Coronary artery (tissue), 2 donors: ENCODE data around the gene ATP5IF1.

Experiments used
- DNase-seq: peaks from one replicate; pipeline ENCODE4 v3.0.0-alpha.2; 2017; ENCODE audit warnings: low spot score
- H3K27ac ChIP-seq, 2 donors: fragments of 200-600 bp; sonication (generic); one replicate each; pipeline ENCODE4 v1.5.1; 2016 to 2019
- H3K4me3 ChIP-seq: fragments of 200-600 bp; sonication (generic); 2 replicates; pipeline ENCODE4 v1.5.1; 2016; ENCODE audit warnings: mild to moderate bottlenecking, moderate library complexity
- CTCF ChIP-seq: fragments of 200-600 bp; sonication (generic); IDR thresholded peaks from one replicate; pipeline ENCODE4 v1.5.1; 2019; ENCODE audit warnings: antibody characterized with exemption

Gene ATP5IF1

GRCh38 chr1:28209700-28210099 is 26.2 kb upstream of the ATP5IF1 start:
- Histone ChIP-seq H3K4me3 (no peak overlapping the region), H3K27ac (no peak overlapping the region)
- DNase-seq = no peak
- no peak for TF ChIP-seq CTCF

DNA sequence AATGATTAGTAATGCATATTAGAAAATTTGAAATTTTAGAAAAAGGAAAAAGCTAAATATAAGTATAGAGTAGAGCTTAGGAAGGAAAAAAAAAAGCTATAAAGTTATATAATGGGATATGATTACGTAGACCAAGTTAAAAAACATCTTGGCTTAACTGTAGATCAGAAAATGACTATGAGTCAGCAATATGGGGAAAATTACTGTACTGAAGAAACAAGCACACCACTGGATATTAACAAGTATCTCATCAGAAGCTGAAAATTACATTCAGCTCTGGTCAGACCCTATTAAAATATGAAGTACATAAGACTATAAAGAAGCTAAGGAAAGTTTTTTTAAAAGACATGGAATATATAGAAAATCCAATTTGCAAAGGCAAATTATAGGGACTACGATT is 22.6 kb upstream of the ATP5IF1 start:
- no peak for DNase-seq
- no peak for TF ChIP-seq CTCF
- no peak overlapping the region for H3K27ac ChIP-seq
- H3K4me3 ChIP-seq = no peak overlapping the region

DNA sequence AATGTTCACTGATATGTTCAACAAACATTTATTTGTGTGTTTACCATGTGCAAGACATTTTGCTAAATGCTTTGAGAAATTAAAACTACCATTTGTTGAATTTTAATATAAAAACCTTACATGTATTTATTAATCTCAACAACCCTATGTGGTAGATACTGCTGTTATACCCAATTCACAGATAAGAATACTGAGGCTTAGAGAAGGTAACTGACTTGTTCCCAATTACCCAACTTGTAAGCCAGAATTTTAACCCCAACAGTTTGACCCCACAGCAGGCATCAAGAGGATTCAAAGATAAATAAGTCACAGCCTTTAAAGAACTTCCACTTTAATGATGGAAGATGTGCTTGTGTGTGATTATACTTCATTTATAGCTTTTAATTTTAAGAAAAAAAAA is 6.8 kb upstream of the ATP5IF1 start:
- no peak overlapping the region for H3K27ac ChIP-seq
- DNase-seq = no peak
- TF ChIP-seq CTCF = no peak
- H3K4me3 ChIP-seq = no peak overlapping the region

GRCh38 chr1:28229996-28230395 is 5.9 kb upstream of the ATP5IF1 start:
- no peak overlapping the region for H3K4me3 ChIP-seq
- no peak for DNase-seq
- no peak overlapping the region for H3K27ac ChIP-seq
- no peak for TF ChIP-seq CTCF

DNA sequence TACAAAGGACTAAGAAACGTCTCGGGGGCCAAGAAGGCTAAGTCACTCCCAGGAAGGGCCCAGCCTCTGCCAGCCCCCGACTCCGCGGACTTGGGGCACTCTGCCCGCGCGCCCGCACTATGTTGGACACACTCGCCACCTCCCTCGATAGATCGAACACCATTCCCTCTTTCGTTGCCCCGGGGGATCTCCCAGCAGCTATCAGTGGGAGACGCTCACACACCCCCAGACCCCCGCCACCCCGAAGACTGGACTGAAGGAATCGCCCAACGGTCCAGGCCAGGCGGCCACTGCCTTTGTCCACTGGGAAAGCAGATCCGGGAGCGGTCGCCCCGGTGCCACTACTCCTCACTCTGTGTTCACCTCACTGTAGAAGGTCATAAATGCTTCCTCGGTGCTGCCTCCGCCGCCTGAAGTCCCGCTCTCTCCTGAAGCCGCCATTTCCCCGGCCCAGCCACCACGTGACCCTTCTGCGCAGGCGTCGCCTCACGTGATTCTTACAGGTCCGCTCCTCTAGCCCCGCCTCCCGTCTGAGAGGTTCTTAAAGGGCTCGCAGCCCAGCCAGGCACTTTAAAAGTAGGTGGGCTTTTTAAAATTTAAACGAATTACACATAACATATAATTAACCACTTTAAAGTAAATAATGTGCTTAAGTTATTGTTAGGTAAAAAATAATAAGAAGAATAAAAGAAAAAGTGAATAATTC is 3.2 kb upstream of the ATP5IF1 start, which contains the start of gene DNAJC8:
Gene DNAJC8 (minus strand): TSS at position 472 of the 706 bp plus-strand sequence. CDS start 31 bp downstream, at position 441.
- TF ChIP-seq CTCF = no peak
- peak; percentile 94 for DNase-seq
- Histone ChIP-seq H3K27ac (peak within 1 kb of the TSS; percentile 81 to 91), H3K4me3 (peak within 1 kb of the TSS; percentile 97)

DNA sequence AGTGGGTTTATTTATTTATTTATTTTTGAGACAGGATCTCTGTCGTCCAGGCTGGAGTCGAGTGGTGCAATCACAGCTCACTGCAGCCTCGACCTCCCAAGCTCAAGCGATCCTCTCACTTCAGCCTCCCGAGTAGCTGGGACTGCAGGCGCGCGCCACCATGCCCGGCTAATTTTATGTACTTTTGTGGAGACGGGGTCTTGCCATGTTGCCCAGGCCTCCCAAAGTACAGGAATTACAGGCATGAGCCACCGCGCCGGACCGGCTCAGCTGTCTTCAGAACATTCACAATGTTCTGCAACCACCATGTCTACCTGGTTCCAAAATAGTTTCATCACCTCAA is 2.7 kb upstream of the ATP5IF1 start:
- Histone ChIP-seq H3K4me3 (peak overlapping the region; percentile 97), H3K27ac (peak overlapping the region; percentile 81 to 91)
- DNase-seq = no peak
- TF ChIP-seq CTCF = no peak

DNA sequence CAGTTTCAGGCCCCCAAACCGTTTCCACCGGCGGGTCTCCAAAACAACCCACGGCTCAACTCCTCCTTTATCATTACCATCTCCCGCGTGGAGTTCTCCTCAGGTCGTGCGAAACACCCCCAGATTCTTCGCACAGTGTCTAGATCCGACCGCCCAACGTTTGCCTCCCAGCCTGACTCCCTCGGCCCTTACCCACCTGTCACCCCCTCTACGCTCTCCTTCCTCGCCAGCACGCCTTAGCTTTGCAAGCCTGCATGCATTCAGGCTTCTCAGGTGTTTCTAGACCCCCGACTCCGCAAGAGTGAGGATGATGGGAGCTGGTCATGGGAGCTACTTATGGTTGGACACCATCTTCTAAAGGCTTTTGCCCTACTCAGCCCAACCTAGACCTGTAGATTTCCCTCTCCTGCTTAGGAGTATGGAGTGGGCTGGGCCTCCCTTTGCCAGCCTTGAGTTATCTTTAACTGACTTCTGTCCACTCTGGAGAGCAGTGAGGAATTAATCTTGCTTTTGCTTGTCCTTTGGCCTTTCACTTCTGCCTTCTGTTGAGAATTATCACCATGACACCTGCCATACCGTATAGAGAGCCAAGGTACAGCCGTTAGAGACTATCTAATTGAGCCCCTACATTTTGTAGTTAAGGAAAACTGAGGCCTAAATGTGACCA is 865 bp downstream of the ATP5IF1 start:
- DNase-seq = no peak
- Histone ChIP-seq H3K4me3 (peak overlapping the region; percentile 95), H3K27ac (peak overlapping the region; percentile 70 to 95)
- no peak for TF ChIP-seq CTCF
